ENCODE measurements around the gene RPUSD4. TPM values are rescaled to one million over a fixed set of nuclear protein-coding genes. Genes with fewer than 3 reads are reported as not detected.

The RPUSD4 gene
- total RNA-seq, 1 donor from 2014 or later, result 51.1 TPM

DNA sequence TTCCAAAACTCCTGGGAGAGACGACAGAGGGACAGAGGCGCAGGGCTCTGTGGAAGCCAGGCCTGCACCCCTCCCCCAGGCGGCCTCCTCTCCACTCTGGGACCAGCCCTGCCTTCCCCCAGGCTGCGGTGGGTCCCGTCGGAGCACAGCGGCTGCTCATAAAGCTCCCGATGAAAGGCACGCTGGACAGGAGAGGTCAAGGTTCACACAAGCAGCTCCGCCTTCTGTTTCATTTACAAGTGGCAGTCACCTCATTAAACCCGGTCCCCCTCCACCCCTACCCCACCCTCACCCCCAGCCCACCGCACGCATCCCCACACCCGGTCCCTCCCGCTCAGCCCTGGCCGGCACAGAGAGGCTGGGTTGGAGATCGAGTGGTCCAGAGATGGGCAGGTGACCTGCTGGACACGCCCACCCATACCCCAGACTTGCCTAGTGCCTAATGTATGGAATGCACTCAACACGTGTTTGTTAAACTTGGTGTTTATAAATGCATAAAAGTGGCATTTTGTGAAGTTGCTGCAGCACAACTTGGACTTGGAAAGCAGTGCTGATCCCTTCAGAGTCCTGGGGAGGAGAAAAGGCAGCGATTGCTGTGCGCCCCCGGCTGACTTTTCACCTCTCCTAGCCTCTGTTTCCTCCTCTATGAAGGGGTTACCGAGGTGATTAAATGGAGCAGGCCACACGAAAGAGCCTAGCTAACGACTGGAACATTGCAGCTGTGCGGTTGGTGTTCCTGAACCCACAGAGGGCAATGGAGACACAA is 26.0 kb downstream of the RPUSD4 start:
- no peak overlapping the region for H3K4me3 Mint-ChIP-seq
- H3K27ac Mint-ChIP-seq, result no peak overlapping the region
- peaks cover 6% of the 10 kb centered on the region for H3K4me1 Mint-ChIP-seq
- DNase-seq, result no peak
- H3K27me3 Mint-ChIP-seq, result no peaks in the 10 kb centered on the region
- H3K9me3 Mint-ChIP-seq, result no peaks in the 10 kb centered on the region
- intact Hi-C loops (cut with micrococcal nuclease), result no loop called here
- H3K36me3 Mint-ChIP-seq (ENCODE audit: low read depth), result no peaks in the 10 kb centered on the region

DNA sequence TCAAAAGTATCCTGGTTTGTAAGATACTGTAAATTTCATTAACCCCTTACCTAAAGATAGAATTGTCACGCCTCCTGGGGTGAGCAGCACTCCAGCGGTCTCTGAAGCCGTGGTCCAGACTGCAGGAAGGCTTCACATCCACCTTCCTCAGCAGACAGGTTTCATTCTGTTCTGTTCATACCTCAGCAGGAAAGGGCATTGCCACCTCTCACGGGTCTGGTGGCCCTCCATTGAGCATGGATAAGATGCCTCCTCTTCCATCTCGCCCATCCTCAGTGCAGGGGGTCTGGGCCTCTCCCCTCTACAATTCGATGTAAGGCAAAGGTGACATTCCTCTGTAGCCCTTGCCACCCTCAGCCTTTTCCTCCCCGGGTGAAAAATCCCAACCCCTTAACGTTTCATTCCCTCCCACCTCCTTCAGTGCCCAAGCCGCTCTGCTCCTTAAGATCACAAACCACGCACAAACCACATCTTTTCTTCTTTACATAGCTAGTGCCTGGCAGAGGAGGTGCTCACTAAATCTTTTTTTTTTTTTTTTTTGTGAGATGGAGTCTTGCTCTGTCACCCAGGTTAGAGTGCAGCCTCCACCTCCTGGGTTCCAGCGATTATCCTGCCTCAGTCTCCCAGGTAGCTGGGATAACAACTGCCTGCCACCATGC is 28.5 kb downstream of the RPUSD4 start:
- H3K4me1 Mint-ChIP-seq, result no peaks in the 10 kb centered on the region
- H3K9me3 Mint-ChIP-seq, result no peaks in the 10 kb centered on the region
- intact Hi-C loops (cut with micrococcal nuclease), result no loop called here
- H3K27me3 Mint-ChIP-seq, result no peaks in the 10 kb centered on the region
- H3K4me3 Mint-ChIP-seq, result no peak overlapping the region
- no peak overlapping the region for H3K27ac Mint-ChIP-seq
- DNase-seq, result no peak
- H3K36me3 Mint-ChIP-seq (ENCODE audit: low read depth), result no peaks in the 10 kb centered on the region

DNA sequence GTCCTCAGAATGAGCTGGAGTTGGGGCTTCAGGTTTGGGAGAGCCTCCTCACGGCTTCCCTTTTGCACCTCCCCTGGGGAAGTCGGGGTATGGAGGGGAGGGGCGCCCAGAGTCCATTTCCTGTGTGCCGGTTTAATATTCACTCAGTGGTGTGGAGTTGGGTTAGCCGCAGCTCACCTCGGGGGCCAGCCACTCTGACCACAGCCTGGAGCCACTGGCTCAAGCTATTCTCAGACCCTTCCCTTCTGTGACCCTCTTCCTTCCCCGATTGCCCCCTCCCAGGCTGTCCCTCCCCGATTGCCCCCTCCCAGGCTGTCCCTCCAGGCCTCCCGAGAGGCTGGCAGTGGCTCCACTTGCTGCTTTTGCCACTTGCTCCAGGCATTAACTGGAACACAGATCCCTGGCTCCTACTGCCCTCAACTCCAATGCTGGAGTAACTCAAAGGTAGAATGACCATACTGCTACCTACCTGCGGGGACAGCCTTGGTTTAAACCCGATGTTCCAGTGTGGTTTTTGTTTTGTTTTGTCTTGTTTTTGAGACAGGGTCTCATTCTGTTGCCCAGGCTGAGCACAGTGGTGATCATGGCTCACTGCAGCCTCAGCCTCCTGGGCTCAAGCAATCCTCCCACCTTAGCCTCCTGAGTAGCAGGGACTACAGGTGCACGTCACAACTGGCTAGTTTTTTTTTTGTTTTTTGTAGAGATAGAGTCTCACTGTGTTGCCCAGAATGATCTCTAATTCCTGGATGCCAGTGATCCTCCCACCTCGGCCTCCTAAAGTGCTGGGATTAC is 29.3 kb downstream of the RPUSD4 start:
- intact Hi-C loops (cut with micrococcal nuclease), result no loop called here
- Mint-ChIP-seq H3K4me1 (no peaks in the 10 kb centered on the region), H3K9me3 (no peaks in the 10 kb centered on the region), H3K27ac (no peak overlapping the region), H3K27me3 (no peaks in the 10 kb centered on the region), H3K36me3 (ENCODE audit: low read depth) (no peaks in the 10 kb centered on the region), H3K4me3 (no peak overlapping the region)
- DNase-seq, result no peak

DNA sequence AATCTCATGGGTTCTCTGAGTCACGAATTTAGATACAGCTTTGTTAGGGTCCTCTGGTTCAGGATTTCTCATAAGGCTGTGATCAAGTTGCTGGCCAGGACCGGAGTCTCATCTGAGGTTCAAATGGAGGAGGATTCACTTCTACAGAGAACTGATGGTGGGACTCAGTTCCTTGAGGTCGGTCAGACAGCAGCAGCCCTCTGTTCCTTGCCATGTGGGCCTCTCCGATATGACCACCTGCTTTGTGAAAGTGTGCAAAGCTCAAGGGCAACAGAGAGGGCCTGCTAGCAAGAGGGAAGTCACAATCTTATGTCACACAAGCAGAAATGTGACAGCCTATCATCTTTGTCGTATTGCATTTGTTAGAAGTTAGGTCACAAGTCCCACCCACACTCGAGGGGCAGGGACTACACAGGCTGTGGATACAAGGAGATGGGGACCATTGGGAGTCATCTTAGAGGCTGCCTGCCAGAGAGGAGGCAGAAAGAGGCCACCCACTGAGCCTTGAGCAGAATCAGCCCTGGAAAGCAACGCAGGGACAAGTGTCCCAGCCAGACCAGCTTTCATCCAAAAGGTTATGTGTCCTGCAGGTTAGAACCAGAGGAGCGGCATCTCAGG is 34.5 kb downstream of the RPUSD4 start:
- Mint-ChIP-seq H3K36me3 (ENCODE audit: low read depth) (no peaks in the 10 kb centered on the region), H3K9me3 (no peaks in the 10 kb centered on the region), H3K27me3 (no peaks in the 10 kb centered on the region), H3K4me3 (no peak overlapping the region), H3K27ac (no peak overlapping the region), H3K4me1 (no peaks in the 10 kb centered on the region)
- no peak for DNase-seq
- intact Hi-C loops (cut with micrococcal nuclease), result no loop called here

DNA sequence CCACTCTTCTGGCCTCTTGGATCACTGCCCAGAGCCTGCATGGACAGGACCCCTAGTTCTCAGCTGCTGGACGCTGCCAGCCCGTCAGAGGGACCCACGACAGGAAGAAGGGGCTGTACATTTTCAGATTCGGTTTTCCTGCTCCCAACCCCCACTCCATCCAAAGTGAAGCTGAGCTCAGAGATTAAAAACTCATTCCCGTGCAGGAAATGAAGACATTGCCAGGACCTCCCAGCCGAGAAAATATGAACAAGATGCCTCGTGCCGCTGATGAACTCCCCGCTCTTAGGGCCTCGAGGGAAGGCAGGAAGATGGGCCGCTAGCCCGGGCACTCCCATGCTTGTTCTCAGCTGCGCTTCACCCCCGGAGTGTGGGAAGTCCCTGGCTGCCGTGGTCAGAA is 36.1 kb downstream of the RPUSD4 start:
- no peak for DNase-seq
- Mint-ChIP-seq H3K9me3 (no peaks in the 10 kb centered on the region), H3K4me1 (no peaks in the 10 kb centered on the region), H3K36me3 (ENCODE audit: low read depth) (no peaks in the 10 kb centered on the region), H3K27me3 (no peaks in the 10 kb centered on the region), H3K27ac (no peak overlapping the region), H3K4me3 (no peak overlapping the region)
- intact Hi-C loops (cut with micrococcal nuclease), result no loop called here

DNA sequence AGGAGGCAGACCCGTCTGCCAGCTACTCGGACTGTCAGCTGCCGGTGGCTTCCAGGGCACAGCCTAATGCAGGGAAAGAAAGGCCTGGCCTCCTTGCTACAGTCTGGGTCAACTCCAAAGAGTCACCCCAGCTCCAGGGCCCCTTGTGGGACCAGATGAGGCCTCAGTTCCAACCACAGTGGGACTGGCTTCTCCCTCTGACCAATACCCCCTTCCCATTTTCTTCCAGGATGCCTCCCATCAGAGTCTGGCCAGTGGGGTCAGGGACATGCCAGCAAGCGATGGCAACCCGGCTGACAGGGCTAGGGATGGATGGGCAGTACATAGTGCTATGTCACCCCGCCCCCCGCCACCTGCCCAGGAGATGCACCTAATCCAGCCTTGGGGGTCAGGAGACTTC is 36.6 kb downstream of the RPUSD4 start:
- Mint-ChIP-seq H3K9me3 (no peaks in the 10 kb centered on the region), H3K27me3 (no peaks in the 10 kb centered on the region), H3K4me1 (no peaks in the 10 kb centered on the region), H3K27ac (no peak overlapping the region), H3K4me3 (no peak overlapping the region), H3K36me3 (ENCODE audit: low read depth) (no peaks in the 10 kb centered on the region)
- no peak for DNase-seq
- intact Hi-C loops (cut with micrococcal nuclease), result no loop called here

DNA sequence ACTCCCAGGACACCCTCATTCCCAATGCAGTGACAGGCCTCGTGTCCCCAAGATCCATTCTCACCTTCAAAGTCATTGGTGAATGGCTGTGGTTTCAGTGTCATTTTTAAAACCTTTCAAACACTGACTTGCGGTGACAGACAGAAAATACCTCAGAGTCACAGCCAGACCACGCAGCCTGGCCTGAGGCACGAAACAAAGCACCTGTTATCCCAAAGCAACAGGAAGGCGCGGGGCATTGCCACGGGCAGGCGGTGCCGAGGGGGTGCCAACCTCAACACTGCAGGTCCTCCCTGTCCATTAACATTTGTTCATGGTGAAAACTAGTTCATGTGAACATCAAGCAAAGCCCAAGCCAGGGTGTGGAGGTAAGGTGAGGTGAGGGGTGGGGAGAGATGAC is 38.2 kb downstream of the RPUSD4 start:
- H3K4me3 Mint-ChIP-seq, result no peak overlapping the region
- no peak overlapping the region for H3K27ac Mint-ChIP-seq
- intact Hi-C loops (cut with micrococcal nuclease), result no loop called here
- H3K4me1 Mint-ChIP-seq, result no peaks in the 10 kb centered on the region
- H3K27me3 Mint-ChIP-seq, result no peaks in the 10 kb centered on the region
- H3K9me3 Mint-ChIP-seq, result no peaks in the 10 kb centered on the region
- no peak for DNase-seq
- H3K36me3 Mint-ChIP-seq (ENCODE audit: low read depth), result no peaks in the 10 kb centered on the region

DNA sequence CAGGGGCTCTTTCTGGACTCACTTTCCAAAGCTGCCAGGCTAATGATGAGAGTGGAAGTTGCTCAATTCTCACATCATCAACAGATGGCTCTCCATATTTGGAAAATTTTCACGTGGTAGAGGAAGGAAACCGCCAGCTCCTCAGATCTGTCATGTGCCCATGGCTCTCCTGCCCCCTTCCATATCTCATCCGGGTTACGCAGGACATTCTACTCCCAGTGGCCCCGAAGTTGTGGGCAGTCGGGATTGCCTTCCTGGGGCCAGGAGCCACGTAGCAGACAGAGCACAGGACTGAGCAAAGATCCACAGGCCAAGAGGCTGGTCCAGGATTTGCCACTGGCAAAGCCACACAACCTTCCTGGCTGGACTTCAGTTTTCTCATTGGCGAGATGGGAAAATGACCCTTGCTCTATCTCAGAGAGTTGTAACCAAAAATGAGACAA is 38.8 kb downstream of the RPUSD4 start:
- no peak for DNase-seq
- Mint-ChIP-seq H3K36me3 (ENCODE audit: low read depth) (no peaks in the 10 kb centered on the region), H3K27me3 (no peaks in the 10 kb centered on the region), H3K27ac (no peak overlapping the region), H3K9me3 (no peaks in the 10 kb centered on the region), H3K4me1 (no peaks in the 10 kb centered on the region), H3K4me3 (no peak overlapping the region)
- intact Hi-C loops (cut with micrococcal nuclease), result no loop called here

DNA sequence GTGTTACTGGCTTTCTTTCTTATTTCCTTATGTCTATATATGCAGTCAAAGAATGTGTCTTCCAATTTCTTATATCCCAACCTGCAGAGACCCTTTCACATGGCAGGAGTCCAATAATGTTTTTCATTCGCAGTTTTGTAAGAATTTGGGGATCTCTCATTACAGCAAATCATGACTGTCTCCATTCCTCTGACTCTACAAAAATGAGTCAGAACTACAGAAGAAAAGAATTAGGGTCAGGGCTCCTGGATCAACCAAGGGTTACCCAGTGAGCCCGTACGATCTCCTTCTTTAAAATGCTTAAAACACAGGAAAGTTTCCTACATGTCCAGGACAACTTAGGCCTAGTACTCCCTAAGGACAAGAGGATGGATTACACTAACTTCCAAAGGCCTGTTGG is 42.2 kb downstream of the RPUSD4 start:
- Mint-ChIP-seq H3K27me3 (peaks cover 1% of the 10 kb centered on the region), H3K4me3 (no peak overlapping the region), H3K27ac (no peak overlapping the region), H3K9me3 (no peaks in the 10 kb centered on the region), H3K4me1 (no peaks in the 10 kb centered on the region), H3K36me3 (ENCODE audit: low read depth) (no peaks in the 10 kb centered on the region)
- no peak for DNase-seq
- intact Hi-C loops (cut with micrococcal nuclease), result no loop called here

DNA sequence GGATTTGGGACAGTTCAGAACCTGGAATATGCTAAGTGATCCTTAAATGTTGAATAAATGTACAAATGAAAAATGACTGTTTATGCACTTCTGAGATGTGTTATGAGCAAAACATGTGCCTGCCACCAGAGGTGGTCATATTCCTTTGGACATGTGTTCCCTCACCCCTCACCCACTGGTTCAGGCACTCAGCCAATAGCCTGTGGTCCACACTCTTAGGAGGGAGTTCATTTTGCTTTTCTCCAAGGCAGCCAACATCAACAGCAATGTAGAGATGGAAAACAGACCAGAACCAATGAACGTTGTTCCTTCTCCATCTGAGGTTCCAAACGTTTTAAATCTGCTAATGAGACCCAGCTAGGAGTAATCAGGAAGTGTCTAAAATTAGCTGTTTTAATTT is 44.0 kb downstream of the RPUSD4 start:
- Mint-ChIP-seq H3K36me3 (ENCODE audit: low read depth) (no peaks in the 10 kb centered on the region), H3K27me3 (peaks cover 2% of the 10 kb centered on the region), H3K4me1 (peaks cover 2% of the 10 kb centered on the region), H3K9me3 (no peaks in the 10 kb centered on the region), H3K27ac (no peak overlapping the region), H3K4me3 (no peak overlapping the region)
- intact Hi-C loops (cut with micrococcal nuclease), result no loop called here
- no peak for DNase-seq

DNA sequence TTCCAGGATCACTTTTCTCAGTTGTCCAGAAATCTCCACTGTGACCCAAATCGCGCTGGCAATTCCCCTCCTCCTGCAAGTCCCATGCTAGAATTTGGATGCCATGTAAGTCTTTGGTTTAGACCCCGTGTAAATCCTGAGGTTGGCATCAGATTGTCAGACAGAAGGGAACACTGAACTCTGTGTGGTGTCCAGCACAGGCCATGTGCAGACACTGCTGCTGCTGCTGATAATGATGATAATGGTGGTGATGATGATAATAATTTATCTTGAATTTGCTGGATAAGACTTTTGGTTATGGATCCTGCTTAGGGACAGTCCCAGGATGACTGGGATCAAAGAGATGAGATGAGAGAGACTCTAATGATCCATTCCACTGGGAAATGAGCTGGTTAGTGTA is 45.0 kb downstream of the RPUSD4 start:
- no peak for DNase-seq
- H3K27me3 Mint-ChIP-seq, result peaks cover 2% of the 10 kb centered on the region
- H3K4me3 Mint-ChIP-seq, result no peak overlapping the region
- no peaks in the 10 kb centered on the region for H3K36me3 Mint-ChIP-seq (ENCODE audit: low read depth)
- H3K4me1 Mint-ChIP-seq, result peaks cover 2% of the 10 kb centered on the region
- H3K9me3 Mint-ChIP-seq, result no peaks in the 10 kb centered on the region
- H3K27ac Mint-ChIP-seq, result no peak overlapping the region
- intact Hi-C loops (cut with micrococcal nuclease), result no loop called here

DNA sequence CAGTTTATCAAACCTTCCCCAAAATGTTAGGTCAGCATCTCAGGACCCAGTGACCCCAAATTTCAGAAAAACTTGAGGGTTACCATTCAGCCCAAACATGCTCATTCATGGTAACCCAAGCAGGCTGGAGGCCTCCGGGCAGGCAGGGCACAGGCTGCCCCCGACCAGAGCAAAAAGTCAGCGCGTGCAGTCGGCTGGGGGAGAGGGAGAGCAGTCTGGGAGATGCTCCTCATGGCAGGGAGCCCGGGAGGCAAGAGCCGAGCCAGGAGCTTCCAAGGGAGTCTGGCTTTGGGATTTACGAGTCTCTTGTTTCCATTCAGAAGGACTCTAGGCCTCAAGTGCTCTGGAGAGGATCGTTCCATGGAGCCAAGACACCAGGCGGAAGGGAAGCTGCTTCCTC is 45.7 kb downstream of the RPUSD4 start:
- DNase-seq, result no peak
- Mint-ChIP-seq H3K36me3 (ENCODE audit: low read depth) (no peaks in the 10 kb centered on the region), H3K27ac (no peak overlapping the region), H3K4me3 (no peak overlapping the region), H3K4me1 (peaks cover 2% of the 10 kb centered on the region), H3K27me3 (peaks cover 2% of the 10 kb centered on the region), H3K9me3 (no peaks in the 10 kb centered on the region)
- intact Hi-C loops (cut with micrococcal nuclease), result no loop called here

DNA sequence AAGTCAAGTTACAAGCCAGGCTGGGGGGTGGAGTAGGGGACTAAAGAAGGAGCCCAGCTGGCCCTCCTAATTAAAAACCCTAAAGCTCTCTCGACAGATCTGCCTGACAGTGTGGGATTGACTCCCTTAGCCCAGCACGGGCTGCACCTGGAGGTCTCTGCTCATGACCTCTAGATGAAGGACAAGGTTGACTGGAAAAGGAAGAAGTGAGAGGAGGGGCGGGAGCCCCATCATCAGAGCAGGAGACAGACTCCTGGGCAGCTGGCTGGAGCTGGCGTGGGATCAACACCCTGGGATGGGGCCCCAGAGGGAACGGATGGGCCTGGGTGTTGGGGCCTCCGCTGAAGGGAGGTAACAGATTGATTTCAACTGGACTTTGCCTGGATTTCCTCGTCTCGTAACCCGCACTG is 46.1 kb downstream of the RPUSD4 start:
- H3K27me3 Mint-ChIP-seq, result peaks cover 2% of the 10 kb centered on the region
- H3K36me3 Mint-ChIP-seq (ENCODE audit: low read depth), result no peaks in the 10 kb centered on the region
- H3K4me3 Mint-ChIP-seq, result no peak overlapping the region
- intact Hi-C loops (cut with micrococcal nuclease), result no loop called here
- no peaks in the 10 kb centered on the region for H3K9me3 Mint-ChIP-seq
- H3K4me1 Mint-ChIP-seq, result peaks cover 2% of the 10 kb centered on the region
- no peak for DNase-seq
- H3K27ac Mint-ChIP-seq, result no peak overlapping the region

DNA sequence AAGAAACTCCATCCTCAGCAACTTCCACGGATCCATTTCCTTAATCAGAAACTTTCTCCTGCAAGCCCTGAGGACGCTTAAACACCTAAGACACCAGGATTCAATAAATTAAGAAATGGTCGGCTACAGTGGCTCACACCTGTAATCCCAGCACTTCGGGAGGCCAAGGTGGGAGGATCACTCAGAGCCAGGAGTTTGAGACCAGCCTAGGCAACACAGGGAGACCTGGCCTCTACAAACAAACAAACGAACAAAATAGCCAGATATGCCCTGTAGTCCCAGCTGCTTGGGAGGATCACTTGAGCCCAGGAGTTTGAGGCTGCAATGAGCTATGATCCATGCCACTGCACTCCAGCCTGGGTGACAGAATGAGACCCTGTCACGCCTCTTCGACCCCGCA is 46.7 kb downstream of the RPUSD4 start:
- DNase-seq, result no peak
- H3K27ac Mint-ChIP-seq, result no peak overlapping the region
- intact Hi-C loops (cut with micrococcal nuclease), result no loop called here
- no peak overlapping the region for H3K4me3 Mint-ChIP-seq
- H3K36me3 Mint-ChIP-seq (ENCODE audit: low read depth), result no peaks in the 10 kb centered on the region
- peaks cover 2% of the 10 kb centered on the region for H3K4me1 Mint-ChIP-seq
- no peaks in the 10 kb centered on the region for H3K9me3 Mint-ChIP-seq
- peaks cover 2% of the 10 kb centered on the region for H3K27me3 Mint-ChIP-seq
